ENCODE results near the gene SAMHD1. TPM values are rescaled to one million over a fixed set of nuclear protein-coding genes. Genes with fewer than 3 reads are reported as not detected.

The SAMHD1 gene
- total and polyA plus RNA-seq, 2 of the 8 experiments (the other 6 are each of a cell fraction or from before 2014, with no cell fraction given): 22.0 to 37.1 TPM

DNA sequence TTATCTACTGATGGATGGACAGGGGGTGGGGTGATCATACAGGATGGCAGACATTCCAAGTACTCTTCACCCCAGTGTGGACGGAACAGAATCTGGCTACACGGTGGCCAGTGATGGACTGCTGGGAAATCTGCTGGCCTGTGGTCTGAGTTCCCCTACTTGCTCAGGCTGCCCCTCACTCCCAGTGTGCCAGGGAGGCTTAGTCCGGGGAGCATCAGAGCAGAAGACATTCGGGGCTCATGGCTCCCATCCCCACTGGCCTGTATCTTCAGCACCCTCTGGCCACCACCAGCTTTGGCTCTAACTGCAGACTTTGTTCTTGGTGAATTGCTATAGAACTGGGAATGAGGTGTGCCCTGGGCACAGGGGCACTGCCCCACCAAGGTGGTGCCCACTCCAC, 60.3 kb downstream of the SAMHD1 start:
- Histone ChIP-seq H2AK5ac (ENCODE audit: low read depth, low read length) (no peak overlapping the region), H2AFZ (ENCODE audit: low read length) (no peak overlapping the region), H3K4me1 (replicated peaks in 1 of 4; ENCODE audit: control insufficient read depth in 3 of 4, insufficient read depth in 4 of 4, low read length in 3 of 4) (peaks cover 4 to 12% (median 7%) of the 10 kb centered on the region in 4 experiments), H3K56ac (replicated peaks; ENCODE audit: insufficient read length, low read depth, low read length) (no peak overlapping the region), H3K36me3 (ENCODE audit: control insufficient read depth in 2 of 4, insufficient read depth in 4 of 4, low read length in 3 of 4) (peaks cover 0 to 31% (median 6%) of the 10 kb centered on the region in 4 experiments; a peak in 5 of 8 replicates), H3K23ac (ENCODE audit: insufficient read length) (no peak overlapping the region), H2BK12ac (ENCODE audit: low read depth, low read length) (no peak overlapping the region), H3K4me3 (ENCODE audit: extremely low read depth in 1 of 4, insufficient read depth in 2 of 4, low read depth in 3 of 4, low read length in 4 of 4) (no peak overlapping the region), H3K18ac (ENCODE audit: extremely low read depth, low read length) (no peak overlapping the region), H2BK15ac (ENCODE audit: low read length) (no peak overlapping the region), H3K27me3 (replicated peaks in 1 of 4; ENCODE audit: control insufficient read depth in 3 of 4, extremely low read depth in 1 of 4, insufficient read depth in 3 of 4, low read length in 3 of 4) (no peaks in the 10 kb centered on the region), H4K8ac (ENCODE audit: extremely low read depth, insufficient read depth, low read length) (no peak overlapping the region), H4K5ac (ENCODE audit: insufficient read length, low read depth, low read length) (no peak overlapping the region), H3K4ac (replicated peaks; ENCODE audit: insufficient read length, low read depth, low read length) (no peak overlapping the region), H3K4me2 (ENCODE audit: insufficient read depth in 1 of 2, low read depth in 2 of 2, low read length in 2 of 2) (no peak overlapping the region), H3K23me2 (ENCODE audit: low read depth, low read length) (no peaks in the 10 kb centered on the region), H3K9ac (replicated peaks in 1 of 4; ENCODE audit: extremely low read depth in 1 of 4, low read depth in 3 of 4, low read length in 3 of 4) (no peak overlapping the region), H3K79me1 (ENCODE audit: low read depth, low read length) (no peaks in the 10 kb centered on the region), H2BK120ac (replicated peaks; ENCODE audit: low read depth, low read length) (no peak overlapping the region), H4K20me1 (replicated peaks in 1 of 2; ENCODE audit: control insufficient read depth in 1 of 2, insufficient read depth in 2 of 2, low read length in 2 of 2) (no peaks in the 10 kb centered on the region), H3K14ac (ENCODE audit: insufficient read length) (no peak overlapping the region), H4K91ac (replicated peaks; ENCODE audit: insufficient read length, low read length) (no peak overlapping the region), H3K27ac (ENCODE audit: low read depth, low read length) (no peak overlapping the region), H3K9me3 (ENCODE audit: insufficient read depth in 2 of 2, low read depth in 1 of 2, low read length in 1 of 2) (no peaks in the 10 kb centered on the region), H2BK20ac (ENCODE audit: low read length) (no peak overlapping the region), H2BK5ac (ENCODE audit: low read depth, low read length) (no peak overlapping the region), H3K79me2 (ENCODE audit: control insufficient read depth in 1 of 2, insufficient read depth in 2 of 2, low read length in 2 of 2) (no peaks in the 10 kb centered on the region)
- ChIA-PET CTCF (ENCODE audit: partially characterized antibody) (interaction anchor here (2.0 kb wide), 1 partner anchor 10 kb away, joined by 4 read pairs; no protein-coding TSS in a partner anchor), POLR2A (ENCODE audit: partially characterized antibody) (interaction anchor here (0.6 to 1.2 kb wide), 2 partner anchors 214 to 245 kb away, joined by 3 read pairs; no protein-coding TSS in a partner anchor)
- FAIRE-seq (no peak), DNase-seq (ENCODE audit: low read depth in 1 of 2, low spot score in 2 of 2) (no peak)
- 94% methylated on average over 4 of the region's 4 CpGs; no CpG with 5 or more reads in 1 of the 2 experiments for WGBS, 2 experiments (ENCODE audit: extremely low coverage in 1 of 2, insufficient coverage in 1 of 2, insufficient read length in 1 of 2, insufficient replicate concordance in 2 of 2, low coverage in 1 of 2, low lambda C conversion rate in 2 of 2, missing lambda C conversion rate in 1 of 2)
- TF ChIP-seq JUND (IDR thresholded peaks at IDR 0.05; ENCODE audit: low read length) (no peak), TAF7 (optimal IDR thresholded peaks at IDR 0.05; ENCODE audit: borderline replicate concordance, low read depth, low read length) (no peak), SUZ12 (IDR thresholded peaks at IDR 0.05; ENCODE audit: low read length) (no peak)
